ENCODE measurements around the gene CYREN.
"Not testable (repeated sequence)": the region's sequence is repeated elsewhere in the genome, so short reads cannot be mapped to it uniquely, and the experiment has no call there.

The CYREN gene

GRCh38 chr7:135156290-135156689 lies 14.2 kb downstream of the CYREN start:
- no peak for DNase-seq

- no peak for DNase-seq
Measured at GRCh38 chr7:135154734-135155133, 15.8 kb downstream of the CYREN start.

GRCh38 chr7:135152442-135152841 lies 18.1 kb downstream of the CYREN start:
- no peak for DNase-seq

- DNase-seq = no peak
Measured at GRCh38 chr7:135151533-135151932, 19.0 kb downstream of the CYREN start.

- DNase-seq = no peak
Measured at GRCh38 chr7:135151132-135151531, 19.4 kb downstream of the CYREN start.

GRCh38 chr7:135150072-135150782 lies 20.3 kb downstream of the CYREN start:
- no peak for DNase-seq

GRCh38 chr7:135147899-135148721 lies 22.4 kb downstream of the CYREN start, which contains the start of gene TMEM140:
Gene TMEM140, plus strand, starts transcription at chr7:135148072. Its CDS starts 16,370 bp downstream, at chr7:135164442.
- DNase-seq = peak; percentile 57

- DNase-seq = no peak
Measured at GRCh38 chr7:135147341-135147898, 23.1 kb downstream of the CYREN start.

- no peak for DNase-seq
Measured at GRCh38 chr7:135143885-135144668, 26.4 kb downstream of the CYREN start.

- DNase-seq = no peak
Measured at GRCh38 chr7:135129579-135129978, 40.9 kb downstream of the CYREN start.

GRCh38 chr7:135128931-135129330 lies 41.6 kb downstream of the CYREN start:
- no peak for DNase-seq

- not testable (repeated sequence) for DNase-seq
Measured at GRCh38 chr7:135124631-135125030, 45.9 kb downstream of the CYREN start.

GRCh38 chr7:135121868-135122267 lies 48.6 kb downstream of the CYREN start:
- DNase-seq = no peak

GRCh38 chr7:135117096-135117495 lies 53.4 kb downstream of the CYREN start:
- DNase-seq = no peak

Data from stimulated activated CD4-positive, alpha-beta T cell treated with anti-CD3 and anti-CD28 coated beads, Interleukin-1b, Interleukin-23, amount 100 ng/mL, for 48 hours (primary cell).